ENCODE results near the gene SDR9C7. TPM values are rescaled to one million over a fixed set of nuclear protein-coding genes. Genes with fewer than 3 reads are reported as not detected.
"Not testable (repeated sequence)": the region's sequence is repeated elsewhere in the genome, so short reads cannot be mapped to it uniquely, and the experiment has no call there.

The SDR9C7 gene
- not detected for total RNA-seq

GRCh38 chr12:56933826-56934625 lies at the start of gene SDR9C7:
TSS of gene SDR9C7 (minus strand) at chr12:56934408. CDS start at chr12:56934261, 147 bp downstream.
- no peaks in the 10 kb centered on the region for H3K27me3 ChIP-seq (ENCODE audit: insufficient read depth, low read length)
- peaks cover 27% of the 10 kb centered on the region for H3K4me1 ChIP-seq (ENCODE audit: insufficient read depth, low read length)
- H3K4me3 ChIP-seq (ENCODE audit: low read length) = no peak within 1 kb of the TSS
- H3K9me3 ChIP-seq (ENCODE audit: low read depth, low read length) = no peaks in the 10 kb centered on the region

DNA sequence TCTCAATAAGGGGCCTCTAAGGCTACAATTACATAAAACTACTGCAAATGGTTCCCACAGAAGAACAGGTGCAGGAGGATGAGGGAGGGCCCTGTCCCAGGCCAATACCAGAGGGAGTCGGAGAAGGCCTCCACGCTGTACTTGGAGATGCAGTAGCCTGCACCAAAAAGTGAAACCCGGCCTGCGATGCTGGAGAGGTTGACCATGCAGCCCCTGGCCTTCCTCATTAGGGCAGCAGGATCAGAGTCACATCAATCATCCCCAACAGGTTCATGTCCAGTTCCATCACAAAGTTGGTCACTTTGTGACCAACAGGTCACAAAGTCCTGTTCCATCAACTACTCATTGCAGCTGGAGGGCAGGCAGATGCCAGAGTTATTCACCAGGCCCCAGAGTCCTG lies 49.2 kb upstream of the SDR9C7 start:
- H3K4me1 ChIP-seq (ENCODE audit: insufficient read depth, low read length) = peaks cover 13% of the 10 kb centered on the region
- no peaks in the 10 kb centered on the region for H3K9me3 ChIP-seq (ENCODE audit: low read depth, low read length)
- H3K27me3 ChIP-seq (ENCODE audit: insufficient read depth, low read length) = no peaks in the 10 kb centered on the region
- H3K4me3 ChIP-seq (ENCODE audit: low read length) = no peak overlapping the region

GRCh38 chr12:56982578-56983236 lies 48.5 kb upstream of the SDR9C7 start:
- not testable (repeated sequence) for H3K4me1 ChIP-seq (ENCODE audit: insufficient read depth, low read length); H3K27me3 ChIP-seq (ENCODE audit: insufficient read depth, low read length); H3K4me3 ChIP-seq (ENCODE audit: low read length); H3K9me3 ChIP-seq (ENCODE audit: low read depth, low read length)

- no peak overlapping the region for H3K4me3 ChIP-seq (ENCODE audit: low read length)
- H3K9me3 ChIP-seq (ENCODE audit: low read depth, low read length) = no peaks in the 10 kb centered on the region
- no peaks in the 10 kb centered on the region for H3K4me1 ChIP-seq (ENCODE audit: insufficient read depth, low read length)
- no peaks in the 10 kb centered on the region for H3K27me3 ChIP-seq (ENCODE audit: insufficient read depth, low read length)
Measured at GRCh38 chr12:56980941-56981530, 46.8 kb upstream of the SDR9C7 start.

DNA sequence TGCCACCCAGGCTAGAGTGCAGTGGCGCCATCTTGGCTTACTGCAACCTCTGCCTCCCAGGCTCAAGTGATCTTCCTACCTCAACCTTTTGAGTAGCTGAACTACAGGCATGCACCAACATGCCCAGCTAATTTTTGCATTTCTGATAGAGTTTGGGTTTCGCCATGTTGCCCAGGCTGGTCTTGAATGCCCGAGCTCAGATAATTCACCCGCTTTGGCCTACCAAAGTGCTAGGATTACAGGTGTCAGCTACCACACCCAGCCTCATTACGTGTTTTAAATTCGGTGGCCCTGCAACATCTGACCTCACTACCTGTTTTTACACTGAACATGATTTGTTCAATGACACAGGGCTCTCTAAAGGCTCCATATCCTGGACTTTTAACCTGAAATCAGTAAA lies 46.1 kb upstream of the SDR9C7 start:
- no peaks in the 10 kb centered on the region for H3K4me1 ChIP-seq (ENCODE audit: insufficient read depth, low read length)
- no peak overlapping the region for H3K4me3 ChIP-seq (ENCODE audit: low read length)
- no peaks in the 10 kb centered on the region for H3K9me3 ChIP-seq (ENCODE audit: low read depth, low read length)
- no peaks in the 10 kb centered on the region for H3K27me3 ChIP-seq (ENCODE audit: insufficient read depth, low read length)

- Histone ChIP-seq H3K4me3 (ENCODE audit: low read length) (no peak overlapping the region), H3K4me1 (ENCODE audit: insufficient read depth, low read length) (no peaks in the 10 kb centered on the region), H3K9me3 (ENCODE audit: low read depth, low read length) (no peaks in the 10 kb centered on the region), H3K27me3 (ENCODE audit: insufficient read depth, low read length) (no peaks in the 10 kb centered on the region)
Measured at GRCh38 chr12:56979628-56980027, 45.4 kb upstream of the SDR9C7 start.

- Histone ChIP-seq H3K4me1 (ENCODE audit: insufficient read depth, low read length) (no peaks in the 10 kb centered on the region), H3K9me3 (ENCODE audit: low read depth, low read length) (no peaks in the 10 kb centered on the region), H3K27me3 (ENCODE audit: insufficient read depth, low read length) (no peaks in the 10 kb centered on the region), H3K4me3 (ENCODE audit: low read length) (no peak overlapping the region)
Measured at GRCh38 chr12:56978397-56979138, 44.4 kb upstream of the SDR9C7 start.

DNA sequence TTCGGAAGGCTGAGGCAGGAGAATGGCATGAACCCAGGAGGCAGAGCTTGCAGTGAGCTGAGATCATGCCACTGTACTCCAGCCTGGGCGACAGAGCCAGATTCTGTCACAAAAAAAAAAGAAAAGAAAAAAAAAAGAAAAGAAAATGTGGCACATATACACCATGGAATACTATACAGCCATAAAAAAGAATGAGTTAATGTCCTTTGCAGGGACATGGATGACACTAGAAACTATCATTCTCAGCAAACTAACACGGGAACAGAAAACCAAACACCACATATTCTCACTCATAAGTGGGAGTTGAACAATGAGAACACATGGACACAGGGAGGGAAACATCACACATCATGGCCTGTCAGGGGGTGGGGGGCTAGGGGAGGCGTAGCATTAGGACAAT lies 43.2 kb upstream of the SDR9C7 start:
- H3K9me3 ChIP-seq (ENCODE audit: low read depth, low read length); H3K4me3 ChIP-seq (ENCODE audit: low read length); H3K4me1 ChIP-seq (ENCODE audit: insufficient read depth, low read length); H3K27me3 ChIP-seq (ENCODE audit: insufficient read depth, low read length): not testable (repeated sequence)

DNA sequence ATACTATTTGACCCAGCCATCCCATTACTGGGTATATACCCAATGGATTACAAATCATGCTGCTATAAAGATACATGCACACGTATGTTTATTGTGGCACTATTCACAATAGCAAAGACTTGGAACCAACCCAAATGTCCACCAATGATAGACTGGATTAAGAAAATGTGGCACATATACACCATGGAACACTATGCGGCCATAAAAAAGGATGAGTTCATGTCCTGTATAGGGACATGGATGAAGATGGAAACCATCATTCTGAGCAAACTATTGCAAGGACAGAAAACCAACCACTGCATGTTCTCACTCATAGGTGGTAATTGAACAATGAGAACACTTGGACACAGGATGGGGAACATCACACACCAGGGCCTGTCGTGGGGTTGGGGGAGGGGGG lies 40.0 kb upstream of the SDR9C7 start:
- not testable (repeated sequence) for H3K4me3 ChIP-seq (ENCODE audit: low read length); H3K27me3 ChIP-seq (ENCODE audit: insufficient read depth, low read length); H3K9me3 ChIP-seq (ENCODE audit: low read depth, low read length); H3K4me1 ChIP-seq (ENCODE audit: insufficient read depth, low read length)

DNA sequence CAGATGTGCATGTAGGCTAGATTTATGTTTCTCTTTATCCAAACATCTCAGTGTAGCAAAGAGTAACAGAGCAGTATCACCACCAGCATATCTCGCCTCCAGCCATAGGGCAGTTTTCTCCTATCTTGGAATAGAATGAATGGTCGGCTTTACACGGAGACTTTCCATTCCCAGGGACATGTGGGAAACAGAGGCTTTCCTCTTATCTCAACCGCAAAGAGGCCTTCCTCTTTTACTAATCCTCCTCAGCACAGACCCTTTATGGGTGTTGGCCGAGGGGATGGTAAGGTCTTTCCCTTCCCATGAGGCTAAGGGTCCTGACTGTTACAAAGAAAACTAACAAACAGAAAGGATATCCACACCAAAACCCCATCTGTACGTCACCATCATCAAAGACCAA lies 34.7 kb upstream of the SDR9C7 start:
- not testable (repeated sequence) for H3K27me3 ChIP-seq (ENCODE audit: insufficient read depth, low read length); H3K9me3 ChIP-seq (ENCODE audit: low read depth, low read length); H3K4me3 ChIP-seq (ENCODE audit: low read length); H3K4me1 ChIP-seq (ENCODE audit: insufficient read depth, low read length)

DNA sequence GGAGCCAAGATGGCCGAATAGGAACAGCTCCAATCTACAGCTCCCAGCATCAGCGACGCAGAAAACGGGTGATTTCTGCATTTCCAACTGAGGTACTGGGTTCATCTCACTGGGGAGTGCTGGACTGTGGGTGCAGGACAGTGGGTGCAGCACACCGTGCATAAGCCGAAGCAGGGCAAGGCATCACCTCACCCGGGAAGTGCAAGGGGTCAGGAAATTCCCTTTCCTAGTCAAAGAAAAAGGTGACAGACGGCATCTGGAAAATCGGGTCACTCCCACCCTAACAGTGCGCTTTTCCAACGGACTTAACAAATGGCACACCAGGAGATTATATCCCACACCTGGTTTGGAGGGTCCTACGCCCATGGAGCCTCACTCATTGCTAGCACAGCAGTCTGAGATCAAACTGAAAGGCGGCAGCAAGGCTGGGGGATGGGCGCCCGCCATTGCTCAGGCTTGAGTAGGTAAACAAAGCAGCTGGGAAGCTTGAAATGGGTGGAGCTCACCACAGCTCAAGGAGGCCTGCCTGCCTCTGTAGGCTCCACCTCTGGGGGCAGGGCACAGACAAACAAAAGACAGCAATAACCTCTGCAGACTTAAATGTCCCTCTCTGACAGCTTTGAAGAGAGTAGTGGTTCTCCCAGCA lies 31.9 kb upstream of the SDR9C7 start:
- not testable (repeated sequence) for H3K4me3 ChIP-seq (ENCODE audit: low read length); H3K4me1 ChIP-seq (ENCODE audit: insufficient read depth, low read length); H3K27me3 ChIP-seq (ENCODE audit: insufficient read depth, low read length); H3K9me3 ChIP-seq (ENCODE audit: low read depth, low read length)

DNA sequence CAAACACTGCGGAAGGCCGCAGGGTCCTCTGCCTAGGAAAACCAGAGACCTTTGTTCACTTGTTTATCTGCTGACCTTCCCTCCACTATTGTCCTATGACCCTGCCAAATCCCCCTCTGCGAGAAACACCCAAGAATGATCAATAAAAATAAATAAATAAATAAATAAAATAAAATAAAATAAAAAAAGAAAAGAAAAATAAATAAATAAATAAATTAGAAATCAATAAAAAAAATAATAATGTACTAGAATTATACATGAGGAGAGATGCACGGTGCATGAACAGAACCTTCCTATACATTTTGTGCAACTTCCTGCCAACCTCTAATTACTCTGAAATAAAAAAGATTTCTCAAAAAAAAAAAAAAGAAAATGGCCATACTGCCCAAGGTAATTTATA lies 30.9 kb upstream of the SDR9C7 start:
- H3K4me1 ChIP-seq (ENCODE audit: insufficient read depth, low read length) = not testable (repeated sequence)

GRCh38 chr12:56963557-56963956 lies 29.3 kb upstream of the SDR9C7 start:
- H3K4me1 ChIP-seq (ENCODE audit: insufficient read depth, low read length); H3K9me3 ChIP-seq (ENCODE audit: low read depth, low read length); H3K4me3 ChIP-seq (ENCODE audit: low read length); H3K27me3 ChIP-seq (ENCODE audit: insufficient read depth, low read length): not testable (repeated sequence)

More for the DNA sequence above, 30.9 kb upstream of the SDR9C7 start:
- not testable (repeated sequence) for H3K27me3 ChIP-seq (ENCODE audit: insufficient read depth, low read length); H3K9me3 ChIP-seq (ENCODE audit: low read depth, low read length); H3K4me3 ChIP-seq (ENCODE audit: low read length)

GRCh38 chr12:56962247-56962646 lies 28.0 kb upstream of the SDR9C7 start:
- not testable (repeated sequence) for H3K27me3 ChIP-seq (ENCODE audit: insufficient read depth, low read length); H3K9me3 ChIP-seq (ENCODE audit: low read depth, low read length); H3K4me1 ChIP-seq (ENCODE audit: insufficient read depth, low read length); H3K4me3 ChIP-seq (ENCODE audit: low read length)

- no peaks in the 10 kb centered on the region for H3K9me3 ChIP-seq (ENCODE audit: low read depth, low read length)
- H3K4me1 ChIP-seq (ENCODE audit: insufficient read depth, low read length) = peaks cover 5% of the 10 kb centered on the region
- no peaks in the 10 kb centered on the region for H3K27me3 ChIP-seq (ENCODE audit: insufficient read depth, low read length)
- no peak overlapping the region for H3K4me3 ChIP-seq (ENCODE audit: low read length)
Measured at GRCh38 chr12:56958422-56958821, 24.2 kb upstream of the SDR9C7 start.

Measured in mononuclear cell (primary cell).